Measurements from ENCODE around the gene ZNF75A. TPM values are rescaled to one million over a fixed set of nuclear protein-coding genes. Genes with fewer than 3 reads are reported as not detected.
A peak's percentile ranks its signal among the peaks of the same experiment; 100 is the strongest.

The ZNF75A gene
- total and polyA plus RNA-seq, 9 of the 15 experiments (the other 6 are each of a cell fraction or from before 2014, with no cell fraction given): 7.2 to 24.5 (median 17.1) TPM

- Histone ChIP-seq H3K4me1 (replicated peaks in 1 of 2; ENCODE audit: control insufficient read depth in 2 of 2, insufficient read depth in 2 of 2, low read length in 2 of 2) (peaks cover 14 to 16% of the 10 kb centered on the region in 2 experiments), H4K20me1 (replicated peaks; ENCODE audit: control insufficient read depth, insufficient read depth, low read length) (no peaks in the 10 kb centered on the region), H3K79me2 (ENCODE audit: control insufficient read depth, insufficient read depth, low read length) (no peaks in the 10 kb centered on the region), H3K4me2 (ENCODE audit: insufficient read depth, low read length) (peak overlapping the region; percentile 58), H3K9me1 (ENCODE audit: control insufficient read depth, insufficient read depth, low read length) (peaks cover 3% of the 10 kb centered on the region), H3K36me3 (ENCODE audit: control insufficient read depth, insufficient read depth, low read length) (no peaks in the 10 kb centered on the region), H2AFZ (ENCODE audit: low read depth, low read length) (0 out of 2 replicates have a peak overlapping the region, but pooled peaks have one; percentile 14), H3K9me3 (replicated peaks; ENCODE audit: control insufficient read depth, insufficient read depth, low read depth, low read length) (no peaks in the 10 kb centered on the region), H3K9ac (ENCODE audit: insufficient read depth in 1 of 2, low read depth in 2 of 2, low read length in 2 of 2) (peak overlapping the region in 1 of 2 experiments; percentile 53; a peak in 1 of 4 replicates), H3K27me3 (ENCODE audit: control insufficient read depth in 2 of 2, insufficient read depth in 2 of 2, low read length in 2 of 2) (0 out of 5 replicates have a peak, but pooled peaks cover 0 to 4% of the 10 kb centered on the region in 2 experiments), H3K27ac (ENCODE audit: extremely low read depth, low read depth, low read length) (no peak overlapping the region), H3K4me3 (no peak overlapping the region)
- in situ Hi-C loops (cut with MboI): no loop called here
- ATAC-seq (peak; percentile 81), FAIRE-seq (no peak), DNase-seq (ENCODE audit: extremely low read depth in 1 of 4, low spot score in 3 of 4) (peak in 1 of 4 experiments; percentile 24)
- under 1% methylated on average over 13 of the region's 13 CpGs for WGBS (ENCODE audit: insufficient coverage, low coverage, missing lambda C conversion rate)
- ChIA-PET CTCF (ENCODE audit: low intra/inter-chr PET ratio) (no interaction called here), POLR2A (interaction anchor here (0.6 to 1.4 kb wide), 2 partner anchors 66 to 141 kb away, joined by 3 to 5 read pairs; no protein-coding TSS in a partner anchor)
- TF ChIP-seq MEIS2 (IDR thresholded peaks at IDR 0.05; ENCODE audit: partially characterized antibody) (no peak), CREB1 (IDR thresholded peaks at IDR 0.05) (no peak), CREB1 (CRISPR knock-in tag; IDR thresholded peaks at IDR 0.05) (0 out of 2 replicates have a peak, but pooled peaks have one; percentile 1), KAT8 (IDR thresholded peaks at IDR 0.05; ENCODE audit: low read depth) (no peak), FOSL1 (tag; conservative IDR thresholded peaks at IDR 0.05) (0 out of 2 replicates have a peak, but pooled peaks have one; percentile 5), TBP (optimal IDR thresholded peaks at IDR 0.05; ENCODE audit: low read depth, low read length) (peak; percentile 0), UBTF (IDR thresholded peaks at IDR 0.05; ENCODE audit: borderline replicate concordance in 1 of 2, low read depth in 2 of 2, low read length in 2 of 2) (peak in 1 of 2 experiments; percentile 64; a peak in 1 of 4 replicates), CREB3L1 (IDR thresholded peaks at IDR 0.05; ENCODE audit: borderline replicate concordance, low read depth) (peak; percentile 27; the same call in 1 of the 2 replicates), AFF1 (IDR thresholded peaks at IDR 0.05; ENCODE audit: low read depth in 1 of 2, partially characterized antibody in 2 of 2) (peak in 1 of 2 experiments; percentile 9), NR2C2 (CRISPR knock-in tag; IDR thresholded peaks at IDR 0.05) (no peak), NR2C2 (tag; IDR thresholded peaks at IDR 0.05) (peak; percentile 6; the same call in 1 of the 2 replicates), MAFG (tag; conservative IDR thresholded peaks at IDR 0.05) (no peak), PHTF2 (CRISPR knock-in tag; IDR thresholded peaks at IDR 0.05) (no peak)
- no TSS peak for BruUV-seq (replicated peaks)
- intact Hi-C loops (cut with micrococcal nuclease): no loop called here
These were observed 43.9 kb downstream of the ZNF75A start for GRCh38 chr16:3349175-3349574.
